Activated T-helper 17 cell treated with anti-CD3 and anti-CD28 coated beads, Interleukin-2, amount 50 U/mL, for 72 hours (primary cell): ENCODE data around the gene USP49. TPM values are rescaled to one million over a fixed set of nuclear protein-coding genes. Genes with fewer than 3 reads are reported as not detected.
"Not testable (repeated sequence)": the region's sequence is repeated elsewhere in the genome, so short reads cannot be mapped to it uniquely, and the experiment has no call there.

Source experiments
- ATAC-seq: fragments of 150-1000 bp; cut with Tn5 transposase; replicated peaks from 2 replicates; pipeline ENCODE4 v1.10.0; 2021; ENCODE audit warnings: mild to moderate bottlenecking, moderate library complexity
- H3K27ac Mint-ChIP-seq: one replicate; pipeline ENCODE4 v1.8.0; 2022; ENCODE audit warnings: mixed read lengths
- H3K27me3 Mint-ChIP-seq: one replicate; pipeline ENCODE4 v1.8.0; 2022; ENCODE audit warnings: mixed read lengths
- H3K36me3 Mint-ChIP-seq: one replicate; pipeline ENCODE4 v1.8.0; 2022; ENCODE audit warnings: low read depth, mild to moderate bottlenecking, mixed read lengths
- H3K4me1 Mint-ChIP-seq: one replicate; pipeline ENCODE4 v1.8.0; 2022; ENCODE audit warnings: mixed read lengths
- H3K4me3 Mint-ChIP-seq: one replicate; pipeline ENCODE4 v1.8.0; 2022; ENCODE audit warnings: mild to moderate bottlenecking, mixed read lengths
- H3K9me3 Mint-ChIP-seq: one replicate; pipeline ENCODE4 v1.8.0; 2022; ENCODE audit warnings: mixed read lengths
- total RNA-seq, 2 donors: library from RNA; stranded (reverse); gene quantifications; one replicate each; pipeline ENCODE4 v1.2.3, GENCODE V29; 2022

USP49 gene
- total RNA-seq, 2 donors from 2014 or later = 8.0 to 12.0 TPM

- Mint-ChIP-seq H3K4me1 (peaks cover 9% of the 10 kb centered on the region), H3K27ac (peak overlapping the region; percentile 86)
- ATAC-seq = no peak
These were observed 115.8 kb downstream of the USP49 start for GRCh38 chr6:41779336-41779735.

GRCh38 chr6:41778895-41779294 lies 116.3 kb downstream of the USP49 start:
- Mint-ChIP-seq H3K36me3 (peaks cover 6% of the 10 kb centered on the region), H3K4me3 (peak overlapping the region; percentile 84), H3K4me1 (peaks cover 9% of the 10 kb centered on the region), H3K27me3 (peaks cover 4% of the 10 kb centered on the region), H3K27ac (peak overlapping the region; percentile 86), H3K9me3 (no peaks in the 10 kb centered on the region)
- no peak for ATAC-seq

More at GRCh38 chr6:41779336-41779735, 115.8 kb downstream of the USP49 start:
- Mint-ChIP-seq H3K27me3 (peaks cover 4% of the 10 kb centered on the region), H3K4me3 (peak overlapping the region; percentile 84), H3K9me3 (no peaks in the 10 kb centered on the region), H3K36me3 (peaks cover 1% of the 10 kb centered on the region)

GRCh38 chr6:41777551-41778285 lies 117.5 kb downstream of the USP49 start:
- ATAC-seq = no peak
- peaks cover 7% of the 10 kb centered on the region for H3K36me3 Mint-ChIP-seq
- peaks cover 9% of the 10 kb centered on the region for H3K4me1 Mint-ChIP-seq
- H3K27ac Mint-ChIP-seq = peak overlapping the region; percentile 86
- H3K27me3 Mint-ChIP-seq = peaks cover 4% of the 10 kb centered on the region
- peak overlapping the region; percentile 84 for H3K4me3 Mint-ChIP-seq
- no peaks in the 10 kb centered on the region for H3K9me3 Mint-ChIP-seq

GRCh38 chr6:41775293-41775882 lies 119.8 kb downstream of the USP49 start:
- Mint-ChIP-seq H3K4me3 (no peak overlapping the region), H3K27me3 (no peaks in the 10 kb centered on the region), H3K36me3 (peaks cover 21% of the 10 kb centered on the region), H3K9me3 (no peaks in the 10 kb centered on the region), H3K27ac (no peak overlapping the region), H3K4me1 (peaks cover 4% of the 10 kb centered on the region)
- no peak for ATAC-seq

GRCh38 chr6:41774841-41775240 lies 120.3 kb downstream of the USP49 start:
- Mint-ChIP-seq H3K4me1 (peaks cover 4% of the 10 kb centered on the region), H3K9me3 (no peaks in the 10 kb centered on the region), H3K36me3 (peaks cover 21% of the 10 kb centered on the region), H3K27me3 (no peaks in the 10 kb centered on the region), H3K4me3 (no peak overlapping the region), H3K27ac (no peak overlapping the region)
- no peak for ATAC-seq

- H3K4me1 Mint-ChIP-seq = no peaks in the 10 kb centered on the region
- H3K4me3 Mint-ChIP-seq = no peak overlapping the region
- H3K36me3 Mint-ChIP-seq = peaks cover 21% of the 10 kb centered on the region
- H3K9me3 Mint-ChIP-seq = no peaks in the 10 kb centered on the region
- H3K27ac Mint-ChIP-seq = no peak overlapping the region
- no peaks in the 10 kb centered on the region for H3K27me3 Mint-ChIP-seq
- ATAC-seq = no peak
These were observed 123.9 kb downstream of the USP49 start for GRCh38 chr6:41771058-41771983.

- no peaks in the 10 kb centered on the region for H3K27me3 Mint-ChIP-seq
- H3K27ac Mint-ChIP-seq = no peak overlapping the region
- H3K9me3 Mint-ChIP-seq = no peaks in the 10 kb centered on the region
- H3K36me3 Mint-ChIP-seq = peaks cover 21% of the 10 kb centered on the region
- no peaks in the 10 kb centered on the region for H3K4me1 Mint-ChIP-seq
- no peak for ATAC-seq
- H3K4me3 Mint-ChIP-seq = no peak overlapping the region
These were observed 124.7 kb downstream of the USP49 start for GRCh38 chr6:41770381-41771057.

GRCh38 chr6:41769376-41769775 lies 125.8 kb downstream of the USP49 start:
- no peak for ATAC-seq
- Mint-ChIP-seq H3K36me3 (peaks cover 20% of the 10 kb centered on the region), H3K9me3 (no peaks in the 10 kb centered on the region), H3K4me3 (no peak overlapping the region), H3K27ac (peak overlapping the region; percentile 63), H3K27me3 (no peaks in the 10 kb centered on the region), H3K4me1 (no peaks in the 10 kb centered on the region)

GRCh38 chr6:41768545-41769308 lies 126.4 kb downstream of the USP49 start:
- Mint-ChIP-seq H3K4me1 (no peaks in the 10 kb centered on the region), H3K27ac (peak overlapping the region; percentile 63), H3K36me3 (peaks cover 15% of the 10 kb centered on the region), H3K4me3 (no peak overlapping the region), H3K27me3 (no peaks in the 10 kb centered on the region), H3K9me3 (no peaks in the 10 kb centered on the region)
- no peak for ATAC-seq

- Mint-ChIP-seq H3K27ac (no peak overlapping the region), H3K4me1 (no peaks in the 10 kb centered on the region), H3K27me3 (no peaks in the 10 kb centered on the region), H3K4me3 (no peak overlapping the region), H3K36me3 (peaks cover 10% of the 10 kb centered on the region), H3K9me3 (no peaks in the 10 kb centered on the region)
- ATAC-seq = no peak
These were observed 127.9 kb downstream of the USP49 start for GRCh38 chr6:41767112-41767833.

GRCh38 chr6:41766043-41766664 lies 129.0 kb downstream of the USP49 start:
- H3K27ac Mint-ChIP-seq, H3K27me3 Mint-ChIP-seq, H3K9me3 Mint-ChIP-seq, H3K4me3 Mint-ChIP-seq, ATAC-seq, H3K36me3 Mint-ChIP-seq, H3K4me1 Mint-ChIP-seq: not testable (repeated sequence)

GRCh38 chr6:41763470-41763869 lies 131.7 kb downstream of the USP49 start:
- Mint-ChIP-seq H3K9me3 (no peaks in the 10 kb centered on the region), H3K4me1 (no peaks in the 10 kb centered on the region), H3K4me3 (no peak overlapping the region), H3K36me3 (no peaks in the 10 kb centered on the region), H3K27me3 (no peaks in the 10 kb centered on the region), H3K27ac (no peak overlapping the region)
- ATAC-seq = no peak
